Measurements from ENCODE around the gene SUGCT. TPM values are rescaled to one million over a fixed set of nuclear protein-coding genes. Genes with fewer than 3 reads are reported as not detected.

The SUGCT gene
- total RNA-seq, 1 donor from 2014 or later = 11.9 TPM

- Mint-ChIP-seq H3K4me3 (ENCODE audit: unreplicated experiment) (no peak overlapping the region), H3K27ac (ENCODE audit: unreplicated experiment) (no peak overlapping the region)
These were observed 754.3 kb downstream of the SUGCT start for GRCh38 chr7:40889099-40889498.

GRCh38 chr7:40889539-40889938, 754.7 kb downstream of the SUGCT start:
- no peak for TF ChIP-seq CTCF (IDR thresholded peaks at IDR 0.05)
- H3K4me3 Mint-ChIP-seq (ENCODE audit: unreplicated experiment) = no peak overlapping the region
- H3K9me3 Mint-ChIP-seq (ENCODE audit: unreplicated experiment) = peaks cover 28% of the 10 kb centered on the region
- no peak overlapping the region for H3K27ac Mint-ChIP-seq (ENCODE audit: unreplicated experiment)
- no peak for DNase-seq (ENCODE audit: extremely low spot score, unreplicated experiment)
- no peaks in the 10 kb centered on the region for H3K27me3 Mint-ChIP-seq (ENCODE audit: unreplicated experiment)
- peaks cover 18% of the 10 kb centered on the region for H3K4me1 Mint-ChIP-seq (ENCODE audit: unreplicated experiment)
- peaks cover 9% of the 10 kb centered on the region for H3K36me3 Mint-ChIP-seq (ENCODE audit: unreplicated experiment)

More at GRCh38 chr7:40889099-40889498, 754.3 kb downstream of the SUGCT start:
- H3K4me1 Mint-ChIP-seq (ENCODE audit: unreplicated experiment) = peaks cover 23% of the 10 kb centered on the region
- H3K9me3 Mint-ChIP-seq (ENCODE audit: unreplicated experiment) = peaks cover 28% of the 10 kb centered on the region
- peaks cover 9% of the 10 kb centered on the region for H3K36me3 Mint-ChIP-seq (ENCODE audit: unreplicated experiment)
- no peaks in the 10 kb centered on the region for H3K27me3 Mint-ChIP-seq (ENCODE audit: unreplicated experiment)
- no peak for DNase-seq (ENCODE audit: extremely low spot score, unreplicated experiment)
- no peak for TF ChIP-seq CTCF (IDR thresholded peaks at IDR 0.05)

- Mint-ChIP-seq H3K9me3 (ENCODE audit: unreplicated experiment) (peaks cover 28% of the 10 kb centered on the region), H3K36me3 (ENCODE audit: unreplicated experiment) (peaks cover 11% of the 10 kb centered on the region), H3K4me1 (ENCODE audit: unreplicated experiment) (peaks cover 12% of the 10 kb centered on the region), H3K4me3 (ENCODE audit: unreplicated experiment) (no peak overlapping the region), H3K27me3 (ENCODE audit: unreplicated experiment) (no peaks in the 10 kb centered on the region), H3K27ac (ENCODE audit: unreplicated experiment) (no peak overlapping the region)
- TF ChIP-seq CTCF (IDR thresholded peaks at IDR 0.05) = no peak
- no peak for DNase-seq (ENCODE audit: extremely low spot score, unreplicated experiment)
These were observed 755.4 kb downstream of the SUGCT start for GRCh38 chr7:40890088-40890692.

GRCh38 chr7:40891232-40891631, 756.4 kb downstream of the SUGCT start:
- TF ChIP-seq CTCF (IDR thresholded peaks at IDR 0.05) = no peak
- H3K36me3 Mint-ChIP-seq (ENCODE audit: unreplicated experiment) = peaks cover 14% of the 10 kb centered on the region
- no peaks in the 10 kb centered on the region for H3K27me3 Mint-ChIP-seq (ENCODE audit: unreplicated experiment)
- H3K4me3 Mint-ChIP-seq (ENCODE audit: unreplicated experiment) = no peak overlapping the region
- no peak for DNase-seq (ENCODE audit: extremely low spot score, unreplicated experiment)
- H3K27ac Mint-ChIP-seq (ENCODE audit: unreplicated experiment) = no peak overlapping the region
- peaks cover 8% of the 10 kb centered on the region for H3K4me1 Mint-ChIP-seq (ENCODE audit: unreplicated experiment)
- H3K9me3 Mint-ChIP-seq (ENCODE audit: unreplicated experiment) = peaks cover 28% of the 10 kb centered on the region

- peaks cover 4% of the 10 kb centered on the region for H3K36me3 Mint-ChIP-seq (ENCODE audit: unreplicated experiment)
- no peak overlapping the region for H3K4me3 Mint-ChIP-seq (ENCODE audit: unreplicated experiment)
- no peak overlapping the region for H3K27ac Mint-ChIP-seq (ENCODE audit: unreplicated experiment)
- no peaks in the 10 kb centered on the region for H3K4me1 Mint-ChIP-seq (ENCODE audit: unreplicated experiment)
- no peak for DNase-seq (ENCODE audit: extremely low spot score, unreplicated experiment)
- H3K27me3 Mint-ChIP-seq (ENCODE audit: unreplicated experiment) = no peaks in the 10 kb centered on the region
- no peak for TF ChIP-seq CTCF (IDR thresholded peaks at IDR 0.05)
- peaks cover 16% of the 10 kb centered on the region for H3K9me3 Mint-ChIP-seq (ENCODE audit: unreplicated experiment)
These were observed 764.3 kb downstream of the SUGCT start for GRCh38 chr7:40899151-40899550.

Data from osteocyte (in vitro differentiated cells).